HL-60 (cell line): ENCODE data around the gene SLC22A13.

ENCODE experiments used
- GABPA ChIP-seq: IDR thresholded peaks from 2 replicates; pipeline ENCODE4 v1.6.1; 2012; ENCODE audit warnings: low read depth
- POLR2AphosphoS5 ChIP-seq: IDR thresholded peaks from 2 replicates; pipeline ENCODE4 v1.6.1; 2012; ENCODE audit warnings: low read depth
- TF ChIP-seq, protein P1 (sequence below): IDR thresholded peaks from one replicate; pipeline ENCODE4 v1.5.1; 2011; ENCODE audit warnings: low read length, control low read depth, inconsistent platforms; ENCODE audit not compliant: insufficient read depth
- TF ChIP-seq, protein P2 (sequence below): IDR thresholded peaks from 2 replicates; pipeline ENCODE4 v1.6.1; 2012; ENCODE audit warnings: low read depth; ENCODE audit not compliant: insufficient replicate concordance

GRCh38 chr3:38313695-38314094, 48.1 kb downstream of the SLC22A13 start:
- TF ChIP-seq GABPA, result no peak
- no peak for TF ChIP-seq POLR2AphosphoS5
- TF ChIP-seq, protein P1, sequence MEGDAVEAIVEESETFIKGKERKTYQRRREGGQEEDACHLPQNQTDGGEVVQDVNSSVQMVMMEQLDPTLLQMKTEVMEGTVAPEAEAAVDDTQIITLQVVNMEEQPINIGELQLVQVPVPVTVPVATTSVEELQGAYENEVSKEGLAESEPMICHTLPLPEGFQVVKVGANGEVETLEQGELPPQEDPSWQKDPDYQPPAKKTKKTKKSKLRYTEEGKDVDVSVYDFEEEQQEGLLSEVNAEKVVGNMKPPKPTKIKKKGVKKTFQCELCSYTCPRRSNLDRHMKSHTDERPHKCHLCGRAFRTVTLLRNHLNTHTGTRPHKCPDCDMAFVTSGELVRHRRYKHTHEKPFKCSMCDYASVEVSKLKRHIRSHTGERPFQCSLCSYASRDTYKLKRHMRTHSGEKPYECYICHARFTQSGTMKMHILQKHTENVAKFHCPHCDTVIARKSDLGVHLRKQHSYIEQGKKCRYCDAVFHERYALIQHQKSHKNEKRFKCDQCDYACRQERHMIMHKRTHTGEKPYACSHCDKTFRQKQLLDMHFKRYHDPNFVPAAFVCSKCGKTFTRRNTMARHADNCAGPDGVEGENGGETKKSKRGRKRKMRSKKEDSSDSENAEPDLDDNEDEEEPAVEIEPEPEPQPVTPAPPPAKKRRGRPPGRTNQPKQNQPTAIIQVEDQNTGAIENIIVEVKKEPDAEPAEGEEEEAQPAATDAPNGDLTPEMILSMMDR, result no peak
- TF ChIP-seq, protein P2, sequence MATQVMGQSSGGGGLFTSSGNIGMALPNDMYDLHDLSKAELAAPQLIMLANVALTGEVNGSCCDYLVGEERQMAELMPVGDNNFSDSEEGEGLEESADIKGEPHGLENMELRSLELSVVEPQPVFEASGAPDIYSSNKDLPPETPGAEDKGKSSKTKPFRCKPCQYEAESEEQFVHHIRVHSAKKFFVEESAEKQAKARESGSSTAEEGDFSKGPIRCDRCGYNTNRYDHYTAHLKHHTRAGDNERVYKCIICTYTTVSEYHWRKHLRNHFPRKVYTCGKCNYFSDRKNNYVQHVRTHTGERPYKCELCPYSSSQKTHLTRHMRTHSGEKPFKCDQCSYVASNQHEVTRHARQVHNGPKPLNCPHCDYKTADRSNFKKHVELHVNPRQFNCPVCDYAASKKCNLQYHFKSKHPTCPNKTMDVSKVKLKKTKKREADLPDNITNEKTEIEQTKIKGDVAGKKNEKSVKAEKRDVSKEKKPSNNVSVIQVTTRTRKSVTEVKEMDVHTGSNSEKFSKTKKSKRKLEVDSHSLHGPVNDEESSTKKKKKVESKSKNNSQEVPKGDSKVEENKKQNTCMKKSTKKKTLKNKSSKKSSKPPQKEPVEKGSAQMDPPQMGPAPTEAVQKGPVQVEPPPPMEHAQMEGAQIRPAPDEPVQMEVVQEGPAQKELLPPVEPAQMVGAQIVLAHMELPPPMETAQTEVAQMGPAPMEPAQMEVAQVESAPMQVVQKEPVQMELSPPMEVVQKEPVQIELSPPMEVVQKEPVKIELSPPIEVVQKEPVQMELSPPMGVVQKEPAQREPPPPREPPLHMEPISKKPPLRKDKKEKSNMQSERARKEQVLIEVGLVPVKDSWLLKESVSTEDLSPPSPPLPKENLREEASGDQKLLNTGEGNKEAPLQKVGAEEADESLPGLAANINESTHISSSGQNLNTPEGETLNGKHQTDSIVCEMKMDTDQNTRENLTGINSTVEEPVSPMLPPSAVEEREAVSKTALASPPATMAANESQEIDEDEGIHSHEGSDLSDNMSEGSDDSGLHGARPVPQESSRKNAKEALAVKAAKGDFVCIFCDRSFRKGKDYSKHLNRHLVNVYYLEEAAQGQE, result no peak
